WERI-Rb-1 (cell line): ENCODE measurements around the gene NCK2.
A peak's percentile ranks its signal among the peaks of the same experiment; 100 is the strongest.

Source experiments
- DNase-seq: peaks from one replicate; pipeline ENCODE4 v3.0.0-alpha.2; 2020
- H3K27ac ChIP-seq: fragments of 250-450 bp; sonication (Bioruptor Pico); 2 replicates; pipeline ENCODE4 v1.5.1; 2020; ENCODE audit warnings: mild to moderate bottlenecking, moderate library complexity
- H3K27me3 ChIP-seq: fragments of 250-450 bp; sonication (Bioruptor Pico); 2 replicates; pipeline ENCODE4 v1.5.1; 2021; ENCODE audit warnings: mild to moderate bottlenecking, low read depth, moderate library complexity; ENCODE audit not compliant: insufficient read depth, severe bottlenecking
- H3K36me3 ChIP-seq: fragments of 250-450 bp; sonication (Bioruptor Pico); 2 replicates; pipeline ENCODE4 v1.5.1; 2020; ENCODE audit warnings: mild to moderate bottlenecking, moderate library complexity
- H3K4me3 ChIP-seq: 2 replicates; pipeline ENCODE4 v1.5.1; 2011; ENCODE audit warnings: low read depth, mild to moderate bottlenecking, control low read depth, low read length
- H3K9me3 ChIP-seq: fragments of 250-450 bp; sonication (Bioruptor Pico); 2 replicates; pipeline ENCODE4 v1.5.1; 2021; ENCODE audit warnings: mild to moderate bottlenecking, moderate library complexity; ENCODE audit not compliant: severe bottlenecking
- CTCF ChIP-seq: IDR thresholded peaks from 2 replicates; pipeline ENCODE4 v1.5.1; 2011; ENCODE audit warnings: low read depth, mild to moderate bottlenecking, control low read depth, inconsistent platforms, low read length

NCK2 gene

GRCh38 chr2:105801961-105802360, 57.2 kb downstream of the NCK2 start:
- no peaks in the 10 kb centered on the region for H3K36me3 ChIP-seq
- no peak for TF ChIP-seq CTCF
- H3K27ac ChIP-seq, result no peak overlapping the region
- no peaks in the 10 kb centered on the region for H3K27me3 ChIP-seq
- peak; percentile 20 for DNase-seq
- no peak overlapping the region for H3K4me3 ChIP-seq
- no peaks in the 10 kb centered on the region for H3K9me3 ChIP-seq

GRCh38 chr2:105802587-105802986, 57.9 kb downstream of the NCK2 start:
- no peak for DNase-seq

DNA sequence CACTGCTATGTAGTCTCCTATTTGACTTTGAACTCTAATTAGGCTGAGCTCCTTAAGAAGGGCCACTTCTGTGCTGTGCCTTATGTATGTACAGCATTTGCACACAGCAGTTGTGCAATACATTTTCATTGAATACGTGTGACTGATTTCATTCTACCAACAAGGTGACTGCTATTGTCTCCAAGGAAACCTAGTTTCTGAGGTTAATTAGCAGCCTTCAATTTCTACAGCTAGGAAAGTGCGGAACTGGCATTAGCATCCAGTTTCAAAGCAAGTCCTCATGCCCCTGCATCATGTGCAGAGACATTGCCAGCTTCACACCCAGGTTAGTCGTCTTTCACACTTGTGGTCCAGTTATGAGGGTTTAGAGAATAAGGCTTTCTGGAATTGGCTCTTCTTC, 58.6 kb downstream of the NCK2 start:
- Histone ChIP-seq H3K27me3 (no peaks in the 10 kb centered on the region), H3K27ac (no peak overlapping the region), H3K36me3 (no peaks in the 10 kb centered on the region), H3K4me3 (no peak overlapping the region), H3K9me3 (no peaks in the 10 kb centered on the region)
- no peak for DNase-seq
- no peak for TF ChIP-seq CTCF

More at GRCh38 chr2:105802587-105802986, 57.9 kb downstream of the NCK2 start:
- H3K27ac ChIP-seq, result no peak overlapping the region
- no peaks in the 10 kb centered on the region for H3K9me3 ChIP-seq
- no peak overlapping the region for H3K4me3 ChIP-seq
- H3K36me3 ChIP-seq, result no peaks in the 10 kb centered on the region
- H3K27me3 ChIP-seq, result no peaks in the 10 kb centered on the region
- TF ChIP-seq CTCF, result no peak

DNA sequence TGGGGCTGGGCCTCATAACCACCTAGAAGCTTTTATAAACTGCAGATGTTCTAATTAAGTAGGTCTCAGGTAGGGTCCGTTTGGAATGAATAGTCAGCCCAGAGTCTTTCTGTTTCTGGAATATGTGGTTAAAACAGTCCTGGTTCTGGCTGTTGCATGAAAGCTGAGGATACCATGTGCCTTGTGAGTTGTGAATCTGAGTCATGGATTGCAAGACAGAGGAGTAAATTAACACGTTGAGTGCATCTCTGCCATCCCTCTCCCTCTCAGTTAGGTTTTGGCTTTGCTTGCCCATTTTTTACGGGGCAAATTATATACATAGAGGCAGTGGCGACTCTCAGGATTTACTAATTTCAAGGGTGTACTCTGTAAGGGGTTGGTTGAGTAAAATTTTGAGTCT, 59.1 kb downstream of the NCK2 start:
- no peak for TF ChIP-seq CTCF
- H3K27ac ChIP-seq, result no peak overlapping the region
- H3K27me3 ChIP-seq, result no peaks in the 10 kb centered on the region
- no peak overlapping the region for H3K4me3 ChIP-seq
- DNase-seq, result no peak
- no peaks in the 10 kb centered on the region for H3K9me3 ChIP-seq
- H3K36me3 ChIP-seq, result no peaks in the 10 kb centered on the region

- TF ChIP-seq CTCF, result no peak
- H3K4me3 ChIP-seq, result no peak overlapping the region
- H3K27ac ChIP-seq, result no peak overlapping the region
- H3K9me3 ChIP-seq, result no peaks in the 10 kb centered on the region
- H3K27me3 ChIP-seq, result no peaks in the 10 kb centered on the region
- H3K36me3 ChIP-seq, result no peaks in the 10 kb centered on the region
- peak; percentile 14 for DNase-seq
Observed at GRCh38 chr2:105804266-105804665, 59.6 kb downstream of the NCK2 start.

GRCh38 chr2:105806996-105807395, 62.3 kb downstream of the NCK2 start:
- Histone ChIP-seq H3K36me3 (no peaks in the 10 kb centered on the region), H3K27ac (no peak overlapping the region), H3K27me3 (no peaks in the 10 kb centered on the region), H3K4me3 (no peak overlapping the region), H3K9me3 (no peaks in the 10 kb centered on the region)
- no peak for TF ChIP-seq CTCF
- no peak for DNase-seq
